ENCODE results near the gene KRTAP10-10.
"Not testable (repeated sequence)": the region's sequence is repeated elsewhere in the genome, so short reads cannot be mapped to it uniquely, and the experiment has no call there.

Gene KRTAP10-10

GRCh38 chr21:44626673-44627143, 10.4 kb upstream of the KRTAP10-10 start, which contains the start of gene KRTAP10-9:
TSS of gene KRTAP10-9 (plus strand) at chr21:44627093. CDS start at chr21:44627172, 79 bp downstream.
- no peak for DNase-seq (ENCODE audit: low spot score)

- DNase-seq (ENCODE audit: low spot score), result not testable (repeated sequence)
These were observed 9.9 kb upstream of the KRTAP10-10 start for GRCh38 chr21:44627181-44627822.

- not testable (repeated sequence) for DNase-seq (ENCODE audit: low spot score)
These were observed 9.3 kb upstream of the KRTAP10-10 start for GRCh38 chr21:44627831-44628233.

GRCh38 chr21:44628707-44629391, 8.3 kb upstream of the KRTAP10-10 start:
- DNase-seq (ENCODE audit: low spot score), result no peak

- DNase-seq (ENCODE audit: low spot score), result no peak
These were observed 6.7 kb upstream of the KRTAP10-10 start for GRCh38 chr21:44630440-44630839.

GRCh38 chr21:44632067-44632466, 5.1 kb upstream of the KRTAP10-10 start:
- no peak for DNase-seq (ENCODE audit: low spot score)

- no peak for DNase-seq (ENCODE audit: low spot score)
These were observed 743 bp upstream of the KRTAP10-10 start for GRCh38 chr21:44636209-44637017.

- DNase-seq (ENCODE audit: low spot score), result not testable (repeated sequence)
These were observed 744 bp downstream of the KRTAP10-10 start for GRCh38 chr21:44637851-44638348.

GRCh38 chr21:44638506-44639330, 1.6 kb downstream of the KRTAP10-10 start:
- DNase-seq (ENCODE audit: low spot score), result not testable (repeated sequence)

- DNase-seq (ENCODE audit: low spot score), result no peak
These were observed 2.1 kb downstream of the KRTAP10-10 start for GRCh38 chr21:44639331-44639655.

GRCh38 chr21:44640761-44641160, 3.6 kb downstream of the KRTAP10-10 start:
- no peak for DNase-seq (ENCODE audit: low spot score)

- no peak for DNase-seq (ENCODE audit: low spot score)
These were observed 6.7 kb downstream of the KRTAP10-10 start for GRCh38 chr21:44643741-44644310.

- DNase-seq (ENCODE audit: low spot score), result no peak
These were observed 7.7 kb downstream of the KRTAP10-10 start for GRCh38 chr21:44644878-44645277.

- not testable (repeated sequence) for DNase-seq (ENCODE audit: low spot score)
These were observed 9.4 kb downstream of the KRTAP10-10 start, which contains the start of gene KRTAP10-11 for GRCh38 chr21:44646366-44647221. TSS of gene KRTAP10-11 (plus strand) at chr21:44646414. CDS start at chr21:44646459, 45 bp downstream.

- no peak for DNase-seq (ENCODE audit: low spot score)
These were observed 10.0 kb downstream of the KRTAP10-10 start for GRCh38 chr21:44647222-44647552.

- DNase-seq (ENCODE audit: low spot score), result no peak
These were observed 11.6 kb downstream of the KRTAP10-10 start for GRCh38 chr21:44648557-44649311.

- no peak for DNase-seq (ENCODE audit: low spot score)
These were observed 12.5 kb downstream of the KRTAP10-10 start for GRCh38 chr21:44649521-44650100.

- no peak for DNase-seq (ENCODE audit: low spot score)
These were observed 13.3 kb downstream of the KRTAP10-10 start for GRCh38 chr21:44650265-44650972.

Measured in hepatic stellate cell (primary cell).